HepG2 (cell line): ENCODE results near the gene NYAP1. TPM values are rescaled to one million over a fixed set of nuclear protein-coding genes. Genes with fewer than 3 reads are reported as not detected.

ENCODE experiments used
- KDM1A ChIP-seq: IDR thresholded peaks from 2 replicates; pipeline ENCODE4 v1.6.1; 2016; ENCODE audit warnings: missing compliant biosample characterization
- ZMYM3 ChIP-seq: sonication (generic); formaldehyde crosslinking; IDR thresholded peaks from 2 replicates; pipeline ENCODE4 v1.5.1; 2020; ENCODE audit warnings: mild to moderate bottlenecking, missing genetic modification reagents
- ZNF468 ChIP-seq: sonication (generic); formaldehyde crosslinking; IDR thresholded peaks from 2 replicates; pipeline ENCODE4 v1.8.0; 2022; ENCODE audit warnings: mild to moderate bottlenecking, moderate library complexity, missing genetic modification reagents
- ZNF646 ChIP-seq: sonication (generic); formaldehyde crosslinking; IDR thresholded peaks from 2 replicates; pipeline ENCODE4 v1.9.0; 2021; ENCODE audit warnings: mild to moderate bottlenecking, missing genetic modification reagents
- ZNF709 ChIP-seq: sonication (generic); formaldehyde crosslinking; IDR thresholded peaks from 2 replicates; pipeline ENCODE4 v1.5.0; 2020; ENCODE audit warnings: mild to moderate bottlenecking, missing genetic modification reagents
- ZNF883 ChIP-seq: sonication (generic); formaldehyde crosslinking; IDR thresholded peaks from 2 replicates; pipeline ENCODE4 v1.5.1; 2020; ENCODE audit warnings: mild to moderate bottlenecking, missing genetic modification reagents; ENCODE audit errors: not compliant biosample characterization
- polyA plus RNA-seq, 8 experiments: library from polyadenylated mRNA; depleted of rRNA in 3 of 8; stranded (reverse) in 7 of 8; unstranded in 1 of 8; fragments of >200 nt; fragmentation: Illumina TruSeq in 4 of 8; extraction: Trizol in 4 of 8; gene quantifications; 2 replicates each; pipeline versions ENCODE4 v1.2.1 to v1.2.3, GENCODE V29; 2011 to 2016; ENCODE audit warnings: low read depth in 4 of 8, missing spikeins in 1 of 8, mixed read lengths in 1 of 8; ENCODE audit not compliant: insufficient read depth in 1 of 8
- total RNA-seq, 5 experiments: library from RNA; depleted of rRNA; stranded (reverse); fragments of >200 nt; fragmentation: Illumina TruSeq; extraction: Trizol; gene quantifications; 2 replicates each; pipeline ENCODE4 v1.2.3, GENCODE V29; 2016; ENCODE audit warnings: low read depth in 1 of 5

Gene NYAP1
- total and polyA plus RNA-seq, 2 of the 13 experiments (the other 11 are each of a cell fraction or from before 2014, with no cell fraction given), result 0.15 to 0.46 TPM

- TF ChIP-seq ZNF646 (CRISPR knock-in tag), result 0 out of 2 replicates have a peak, but pooled peaks have one; percentile 25
- 0 out of 2 replicates have a peak, but pooled peaks have one; percentile 61 for TF ChIP-seq ZNF709 (CRISPR knock-in tag)
- TF ChIP-seq ZNF468 (CRISPR knock-in tag), result no peak
- TF ChIP-seq ZMYM3, result peak; percentile 93
- TF ChIP-seq ZNF883 (CRISPR knock-in tag), result no peak
- TF ChIP-seq KDM1A (CRISPR knock-in tag), result peak; percentile 65; the same call in 1 of the 2 replicates
These were observed 1.0 kb upstream of the NYAP1 start (continued) for GRCh38 chr7:100482728-100483089.
